HG03103 (cell line): ENCODE data around the gene STK4.

Source experiments
- ATAC-seq: cut with Tn5 transposase; IDR thresholded peaks from one replicate; pipeline ENCODE4 v1.9.1; 2021; ENCODE audit warnings: low read depth; ENCODE audit not compliant: unreplicated experiment

Gene STK4

GRCh38 chr20:45103072-45103471 lies 136.8 kb downstream of the STK4 start:
- no peak for ATAC-seq

- ATAC-seq: no peak
Measured at GRCh38 chr20:45104786-45105185, 138.5 kb downstream of the STK4 start.

GRCh38 chr20:45105317-45105716 lies 139.0 kb downstream of the STK4 start:
- no peak for ATAC-seq

GRCh38 chr20:45109634-45110033 lies 143.3 kb downstream of the STK4 start:
- ATAC-seq: no peak

- ATAC-seq: no peak
Measured at GRCh38 chr20:45110301-45110700, 144.0 kb downstream of the STK4 start.

GRCh38 chr20:45111285-45111684 lies 145.0 kb downstream of the STK4 start:
- no peak for ATAC-seq

GRCh38 chr20:45111799-45112471 lies 145.6 kb downstream of the STK4 start:
- no peak for ATAC-seq

- ATAC-seq: no peak
Measured at GRCh38 chr20:45112754-45113153, 146.4 kb downstream of the STK4 start.

- ATAC-seq: no peak
Measured at GRCh38 chr20:45113865-45114264, 147.6 kb downstream of the STK4 start.

- ATAC-seq: no peak
Measured at GRCh38 chr20:45114465-45115385, 148.4 kb downstream of the STK4 start, which contains the start of gene WFDC5. Gene WFDC5 (minus strand): TSS chr20:45115174. CDS start chr20:45115083, 91 bp downstream.

- ATAC-seq: no peak
Measured at GRCh38 chr20:45115386-45115774, 149.1 kb downstream of the STK4 start.

- no peak for ATAC-seq
Measured at GRCh38 chr20:45115829-45116228, 149.5 kb downstream of the STK4 start.

- ATAC-seq: no peak
Measured at GRCh38 chr20:45117581-45117980, 151.3 kb downstream of the STK4 start.

- no peak for ATAC-seq
Measured at GRCh38 chr20:45118028-45118427, 151.7 kb downstream of the STK4 start.

GRCh38 chr20:45119556-45120266 lies 153.4 kb downstream of the STK4 start:
- no peak for ATAC-seq

GRCh38 chr20:45121388-45121787 lies 155.1 kb downstream of the STK4 start:
- ATAC-seq: no peak

- no peak for ATAC-seq
Measured at GRCh38 chr20:45124365-45124764, 158.1 kb downstream of the STK4 start, which contains the start of gene WFDC12. Gene WFDC12 (minus strand): TSS chr20:45124465. CDS start chr20:45124447, 18 bp downstream.

- no peak for ATAC-seq
Measured at GRCh38 chr20:45128099-45128498, 161.8 kb downstream of the STK4 start.
